C4-2B (cell line): ENCODE data around the gene MGME1.

Experiments used
- ZFX ChIP-seq: fragments of 450-650 bp; IDR thresholded peaks from 2 replicates; pipeline ENCODE4 v1.6.1; 2017
- TF ChIP-seq, protein P1 (sequence below): fragments of 450-650 bp; conservative IDR thresholded peaks from 2 replicates; pipeline ENCODE4 v1.5.1; 2017; ENCODE audit warnings: mild to moderate bottlenecking

DNA sequence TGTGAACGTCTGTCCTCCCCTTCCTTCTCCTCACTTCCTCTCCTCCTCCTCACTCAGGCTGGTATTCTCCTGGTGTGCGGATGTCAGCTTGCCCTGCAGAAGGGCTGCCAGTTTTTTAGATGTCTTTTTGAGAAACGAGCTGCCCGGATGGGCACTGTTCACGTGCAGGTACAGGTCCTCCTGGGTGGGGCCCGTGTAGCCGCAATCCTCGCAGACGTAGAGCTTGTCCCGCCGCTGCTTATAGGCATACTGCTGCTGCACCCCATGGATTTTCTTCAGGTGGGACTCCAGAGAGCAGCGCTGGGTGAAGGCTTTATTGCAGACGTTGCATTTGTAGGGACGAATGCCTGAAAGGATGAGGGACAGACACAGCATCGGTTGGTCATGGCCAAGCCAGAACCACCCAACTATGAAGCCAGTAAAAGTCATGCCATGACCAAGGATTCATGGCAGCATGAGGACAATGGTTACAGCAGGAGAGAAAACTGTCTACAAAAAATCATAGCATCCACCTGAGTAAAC is 55.8 kb downstream of the MGME1 start:
- TF ChIP-seq, protein P1, sequence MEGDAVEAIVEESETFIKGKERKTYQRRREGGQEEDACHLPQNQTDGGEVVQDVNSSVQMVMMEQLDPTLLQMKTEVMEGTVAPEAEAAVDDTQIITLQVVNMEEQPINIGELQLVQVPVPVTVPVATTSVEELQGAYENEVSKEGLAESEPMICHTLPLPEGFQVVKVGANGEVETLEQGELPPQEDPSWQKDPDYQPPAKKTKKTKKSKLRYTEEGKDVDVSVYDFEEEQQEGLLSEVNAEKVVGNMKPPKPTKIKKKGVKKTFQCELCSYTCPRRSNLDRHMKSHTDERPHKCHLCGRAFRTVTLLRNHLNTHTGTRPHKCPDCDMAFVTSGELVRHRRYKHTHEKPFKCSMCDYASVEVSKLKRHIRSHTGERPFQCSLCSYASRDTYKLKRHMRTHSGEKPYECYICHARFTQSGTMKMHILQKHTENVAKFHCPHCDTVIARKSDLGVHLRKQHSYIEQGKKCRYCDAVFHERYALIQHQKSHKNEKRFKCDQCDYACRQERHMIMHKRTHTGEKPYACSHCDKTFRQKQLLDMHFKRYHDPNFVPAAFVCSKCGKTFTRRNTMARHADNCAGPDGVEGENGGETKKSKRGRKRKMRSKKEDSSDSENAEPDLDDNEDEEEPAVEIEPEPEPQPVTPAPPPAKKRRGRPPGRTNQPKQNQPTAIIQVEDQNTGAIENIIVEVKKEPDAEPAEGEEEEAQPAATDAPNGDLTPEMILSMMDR: no peak
- TF ChIP-seq ZFX: no peak
